K562 (cell line): ENCODE data around the gene SMIM29. TPM values are rescaled to one million over a fixed set of nuclear protein-coding genes. Genes with fewer than 3 reads are reported as not detected.

ENCODE experiments used
- ATAC-seq: fragments of 200-7000 bp; cut with Tn5 transposase; 3 replicates; pipeline ENCODE4 v1.9.1; 2020; ENCODE audit warnings: moderate library complexity
- BruUV-seq: library from RNA; stranded (reverse); fragments of 400-500 nt; replicated peaks from 2 replicates; lab custom pipeline; 2021; lab: Mats Ljungman, UMichigan
- CTCF ChIA-PET: fragments of 300-600 bp; formaldehyde crosslinking; extraction: SDS; loops from one replicate; lab custom pipeline; 2021; ENCODE audit warnings: low intra/inter-chr PET ratio; lab: Yijun Ruan, JAX
- POLR2A ChIA-PET: fragments of 300-600, 350-650 bp; sonication (Branson Sonifier 250); formaldehyde crosslinking; extraction: SDS; loops from one replicate; lab custom pipeline; 2021; ENCODE audit warnings: antibody characterized with exemption, inconsistent platforms; lab: Yijun Ruan, JAX
- DNase-seq, 4 experiments: peaks; one replicate each; pipeline versions ENCODE4 v3.0.0 to v3.0.0-alpha.2; 2011 to 2018; ENCODE audit warnings: low spot score in 3 of 4, mixed read lengths in 3 of 4; ENCODE audit errors: extremely low read depth in 1 of 4
- FAIRE-seq: peaks from 2 replicates; lab custom pipeline; 2011; peaks lifted over from hg19 to GRCh38; lab: Jason Lieb, UNC
- H2AFZ ChIP-seq: 2 replicates; pipeline ENCODE4 v1.6.0; 2011; ENCODE audit warnings: low read depth, low read length, control low read depth, inconsistent platforms
- H3K27ac ChIP-seq: fragments of 200-600 bp; 3 replicates; pipeline ENCODE4 v1.8.0; 2011; ENCODE audit warnings: low read depth, mild to moderate bottlenecking, control low read depth, inconsistent platforms, low read length, moderate library complexity, mixed read lengths; ENCODE audit errors: extremely low read depth
- H3K27me3 ChIP-seq, 2 experiments: fragments of 300-600 bp in 1 of 2; 2 replicates in 1 of 2; 3 replicates in 1 of 2; pipeline versions ENCODE4 v1.6.0 to v1.8.0; 2011; ENCODE audit warnings: inconsistent platforms in 2 of 2, low read length in 2 of 2, mild to moderate bottlenecking in 1 of 2, mixed read lengths in 1 of 2, moderate library complexity in 1 of 2; ENCODE audit not compliant: control insufficient read depth in 2 of 2, insufficient read depth in 2 of 2
- H3K36me3 ChIP-seq: fragments of 300-600 bp; 3 replicates; pipeline ENCODE4 v1.8.0; 2011; ENCODE audit warnings: mild to moderate bottlenecking, low read length, inconsistent platforms; ENCODE audit not compliant: control insufficient read depth, insufficient read depth
- H3K4me1 ChIP-seq, 2 experiments: fragments of 200-600 bp in 1 of 2; replicated peaks in 1 of 2; 2 replicates in 1 of 2; 3 replicates in 1 of 2; pipeline versions ENCODE4 v1.5.1 to v1.8.0; 2011; ENCODE audit warnings: inconsistent platforms in 2 of 2, low read length in 2 of 2, mild to moderate bottlenecking in 1 of 2, mixed read lengths in 1 of 2, moderate library complexity in 1 of 2; ENCODE audit not compliant: control insufficient read depth in 2 of 2, insufficient read depth in 2 of 2
- H3K4me2 ChIP-seq: 2 replicates; pipeline ENCODE4 v1.6.1; 2011; ENCODE audit warnings: low read length, control low read depth, inconsistent platforms, mixed read lengths; ENCODE audit not compliant: insufficient read depth
- H3K4me3 ChIP-seq: fragments of 200-600 bp; sonication (generic), shearing (Covaris generic); 2 replicates; pipeline ENCODE4 v1.5.1; 2016; ENCODE audit warnings: control low read depth, inconsistent platforms
- H3K79me2 ChIP-seq: fragments of 200-600 bp; 3 replicates; pipeline ENCODE4 v1.8.0; 2011; ENCODE audit warnings: low read length, inconsistent platforms; ENCODE audit not compliant: control insufficient read depth, insufficient read depth
- H3K9ac ChIP-seq, 2 experiments: 2 replicates each; pipeline versions ENCODE4 v1.6.0 to v1.6.1; 2011; ENCODE audit warnings: low read depth in 2 of 2, low read length in 2 of 2, control low read depth in 1 of 2, inconsistent platforms in 1 of 2, mild to moderate bottlenecking in 1 of 2, mixed read lengths in 1 of 2; ENCODE audit not compliant: insufficient read depth in 1 of 2
- H3K9me1 ChIP-seq: one replicate; pipeline ENCODE4 v1.6.0; 2011; ENCODE audit warnings: inconsistent platforms, mild to moderate bottlenecking, low read length, moderate library complexity; ENCODE audit not compliant: control insufficient read depth, insufficient read depth
- H3K9me3 ChIP-seq: replicated peaks from 2 replicates; pipeline ENCODE4 v1.5.1; 2011; ENCODE audit warnings: low read depth, low read length, inconsistent platforms; ENCODE audit not compliant: control insufficient read depth, insufficient read depth
- H4K20me1 ChIP-seq: replicated peaks from 2 replicates; pipeline ENCODE4 v1.6.1; 2011; ENCODE audit warnings: low read length, inconsistent platforms, mixed read lengths; ENCODE audit not compliant: control insufficient read depth, insufficient read depth
- CBFA2T3 ChIP-seq: fragments of 450-650 bp; IDR thresholded peaks from 2 replicates; pipeline ENCODE4 v1.6.1; 2017
- JUNB ChIP-seq: fragments of 450-650 bp; formaldehyde crosslinking; conservative IDR thresholded peaks from 2 replicates; pipeline ENCODE4 v1.4.0; 2020; ENCODE audit warnings: mild to moderate bottlenecking
- MAFK ChIP-seq: IDR thresholded peaks from 2 replicates; pipeline ENCODE4 v1.6.1; 2011; ENCODE audit warnings: low read length, improper control_type of control experiment
- MAZ ChIP-seq, 2 experiments: fragments of 450-650 bp in 1 of 2; sonication (generic) in 1 of 2; formaldehyde crosslinking; IDR thresholded peaks in 1 of 2; conservative IDR thresholded peaks in 1 of 2; 2 replicates each; pipeline versions ENCODE4 v1.4.0 to v1.5.0; 2020; ENCODE audit warnings: mild to moderate bottlenecking in 1 of 2, missing genetic modification reagents in 1 of 2
- NCOR1 ChIP-seq: fragments of 450-650 bp; IDR thresholded peaks from 2 replicates; pipeline ENCODE4 v1.6.1; 2016; ENCODE audit warnings: mild to moderate bottlenecking, moderate library complexity
- PTRF ChIP-seq: fragments of 450-650 bp; IDR thresholded peaks from 2 replicates; pipeline ENCODE4 v1.6.1; 2016; ENCODE audit warnings: mild to moderate bottlenecking, missing genetic modification characterization, missing compliant biosample characterization
- XRCC5 ChIP-seq: fragments of 200-400 bp; formaldehyde crosslinking; IDR thresholded peaks from 2 replicates; pipeline ENCODE4 v1.6.1; 2017; ENCODE audit warnings: low read depth, mild to moderate bottlenecking, low read length
- ZNF318 ChIP-seq, 2 experiments: fragments of 450-650 bp; IDR thresholded peaks; 2 replicates each; pipeline ENCODE4 v1.6.1; 2016; ENCODE audit warnings: mild to moderate bottlenecking in 2 of 2, borderline replicate concordance in 1 of 2, low read depth in 1 of 2, moderate library complexity in 1 of 2
- WGBS: fragments of 100-300 bp; shearing (Covaris generic); methylation state at CpG from one replicate; pipeline ENCODE4 v1.1.6; 2016; ENCODE audit warnings: low coverage, mixed read lengths; ENCODE audit not compliant: insufficient coverage; ENCODE audit errors: missing lambda C conversion rate; 5-methylcytosine and 5-hydroxymethylcytosine counted together
- in situ Hi-C: fragments of 300-500 bp; cut with MboI; formaldehyde crosslinking; loops from 4 replicates; pipeline ENCODE4 v1.15.0; 2018; ENCODE audit warnings: inconsistent platforms, mixed read lengths
- intact Hi-C: fragments of 100-400 bp; cut with micrococcal nuclease; formaldehyde crosslinking; loops from 2 replicates; pipeline ENCODE4 v1.14.2; 2022
- polyA plus RNA-seq, 8 experiments: library from polyadenylated mRNA; depleted of rRNA in 4 of 8; stranded (reverse) in 5 of 8; unstranded in 3 of 8; fragments of >200 nt; fragmentation: Nextera tagmentation in 2 of 8; fragmentation: Illumina TruSeq in 1 of 8; extraction: Ambion mirVana in 2 of 8; extraction: Trizol in 1 of 8; gene quantifications; 2 replicates each; pipeline versions ENCODE4 v1.2.1 to v1.2.3, GENCODE V29; 2011 to 2014; ENCODE audit warnings: inconsistent platforms in 1 of 8, missing spikeins in 1 of 8
- total RNA-seq, 7 experiments: library from RNA; depleted of rRNA in 6 of 7; stranded (reverse); fragments of >200 nt in 6 of 7; fragmentation: Illumina TruSeq in 2 of 7; extraction: Trizol in 2 of 7; gene quantifications; 2 replicates each; pipeline versions ENCODE4 v1.2.1 to v1.2.3, GENCODE V29; 2011 to 2021; ENCODE audit warnings: low replicate concordance in 1 of 7
- TF ChIP-seq, protein P1 (sequence below): fragments of 450-650 bp; IDR thresholded peaks from 2 replicates; pipeline ENCODE4 v1.7.0; 2016; ENCODE audit warnings: borderline replicate concordance

The SMIM29 gene
- total and polyA plus RNA-seq, 9 of the 15 experiments (the other 6 are each of a cell fraction or from before 2014, with no cell fraction given), result 6.5 to 36.7 (median 20.9) TPM

DNA sequence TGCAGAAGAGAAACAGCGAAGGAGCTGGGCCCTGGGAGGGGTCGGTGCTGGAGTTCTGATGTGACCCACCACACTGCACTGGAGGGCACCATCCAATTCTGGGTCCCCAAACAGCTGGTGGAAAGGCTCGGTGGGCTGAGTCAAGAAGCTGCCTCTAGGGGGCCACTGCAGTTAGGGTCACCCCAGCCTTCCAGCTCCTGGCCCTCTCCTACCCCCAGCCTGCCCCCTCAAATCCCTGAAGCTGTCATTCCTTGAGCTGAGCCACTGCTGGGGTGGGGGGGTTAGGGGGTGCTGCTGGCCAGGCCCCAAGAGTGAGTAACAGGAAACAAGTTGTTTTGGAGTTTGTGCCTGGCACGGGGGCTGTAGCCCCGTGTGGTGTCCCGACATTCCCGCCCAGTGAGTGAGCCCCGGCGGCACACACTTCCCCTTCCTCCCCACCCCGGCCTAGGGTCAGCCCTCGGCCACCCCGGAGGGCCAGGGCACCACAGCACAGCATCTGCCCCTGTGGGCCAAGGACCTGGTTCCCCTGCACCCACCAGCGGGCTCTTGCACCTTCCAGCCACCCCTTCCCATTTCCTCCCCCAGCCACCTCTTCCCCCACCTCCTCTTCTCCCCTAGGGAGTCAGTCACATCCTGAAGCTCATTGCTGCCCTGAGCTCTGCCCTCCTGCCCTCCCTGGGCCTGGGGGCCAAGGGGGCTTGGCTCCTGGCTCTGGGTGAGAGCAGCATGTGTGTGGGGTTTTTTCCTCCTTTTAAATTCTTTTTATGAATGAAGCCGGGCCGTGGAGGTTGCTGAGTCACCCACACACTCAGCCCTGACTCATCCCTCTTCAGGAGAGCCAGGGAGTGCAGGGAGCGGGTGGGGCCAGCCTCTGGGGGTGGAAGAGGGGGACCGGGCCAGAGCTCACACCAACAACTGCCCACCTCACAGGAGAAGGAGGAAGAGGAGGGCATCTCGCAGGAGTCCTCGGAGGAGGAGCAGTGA is 4.6 kb downstream of the SMIM29 start:
- ATAC-seq, result peak; percentile 70
- peak; percentile 84 to 94 (median 88) for DNase-seq
- H3K9me3 ChIP-seq, result no peaks in the 10 kb centered on the region
- peaks cover 57% of the 10 kb centered on the region for H4K20me1 ChIP-seq
- BruUV-seq, result no TSS peak
- in situ Hi-C loops, result no loop called here
- POLR2A ChIA-PET, result interaction anchor here (0.5 to 1.9 kb wide), 9 partner anchors 15 to 1359 kb away, joined by 3 to 10 read pairs (median 7); no protein-coding TSS in a partner anchor
- H3K4me3 ChIP-seq, result no peak overlapping the region
- peaks cover 78% of the 10 kb centered on the region for H3K36me3 ChIP-seq
- peak; percentile 90 for FAIRE-seq
- intact Hi-C loops, result loop anchor here (5.0 kb wide), 1 partner anchor 187 kb away; no protein-coding TSS in a partner anchor
- peak overlapping the region; percentile 20 for H3K4me2 ChIP-seq
- peaks cover 73 to 82% of the 10 kb centered on the region in 2 experiments for H3K4me1 ChIP-seq
- H3K79me2 ChIP-seq, result peaks cover 68% of the 10 kb centered on the region
- peaks cover 5% of the 10 kb centered on the region for H3K9me1 ChIP-seq
- no peak overlapping the region for H2AFZ ChIP-seq
- peak overlapping the region; percentile 49 to 90; a peak in 3 of 4 replicates for H3K9ac ChIP-seq
- no peaks in the 10 kb centered on the region; a peak in 1 of 5 replicates for H3K27me3 ChIP-seq
- WGBS, result 11% methylated on average over 16 of the region's 19 CpGs
- CTCF ChIA-PET, result interaction anchor here (0.8 kb wide), 1 partner anchor 54 kb away, joined by 4 read pairs; no protein-coding TSS in a partner anchor
- H3K27ac ChIP-seq, result peak overlapping the region; percentile 76
- TF ChIP-seq PTRF (tag), result no peak
- peak; percentile 18; the same call in 1 of the 2 replicates for TF ChIP-seq NCOR1
- peak; percentile 43; the same call in 1 of the 2 replicates for TF ChIP-seq XRCC5
- TF ChIP-seq MAFK, result peak; percentile 92
- no peak for TF ChIP-seq ZNF318 (IDR thresholded peaks at IDR 0.05; ENCODE audit: borderline replicate concordance in 1 of 2, low read depth in 1 of 2)
- peak; percentile 51 to 55; a peak in 2 of 4 replicates for TF ChIP-seq MAZ (CRISPR knock-in tag; conservative IDR thresholded peaks at IDR 0.05 in 1 of 2, IDR thresholded peaks at IDR 0.05 in 1 of 2)
- 0 out of 2 replicates have a peak, but pooled peaks have one; percentile 23 for TF ChIP-seq CBFA2T3
- TF ChIP-seq, protein P1, sequence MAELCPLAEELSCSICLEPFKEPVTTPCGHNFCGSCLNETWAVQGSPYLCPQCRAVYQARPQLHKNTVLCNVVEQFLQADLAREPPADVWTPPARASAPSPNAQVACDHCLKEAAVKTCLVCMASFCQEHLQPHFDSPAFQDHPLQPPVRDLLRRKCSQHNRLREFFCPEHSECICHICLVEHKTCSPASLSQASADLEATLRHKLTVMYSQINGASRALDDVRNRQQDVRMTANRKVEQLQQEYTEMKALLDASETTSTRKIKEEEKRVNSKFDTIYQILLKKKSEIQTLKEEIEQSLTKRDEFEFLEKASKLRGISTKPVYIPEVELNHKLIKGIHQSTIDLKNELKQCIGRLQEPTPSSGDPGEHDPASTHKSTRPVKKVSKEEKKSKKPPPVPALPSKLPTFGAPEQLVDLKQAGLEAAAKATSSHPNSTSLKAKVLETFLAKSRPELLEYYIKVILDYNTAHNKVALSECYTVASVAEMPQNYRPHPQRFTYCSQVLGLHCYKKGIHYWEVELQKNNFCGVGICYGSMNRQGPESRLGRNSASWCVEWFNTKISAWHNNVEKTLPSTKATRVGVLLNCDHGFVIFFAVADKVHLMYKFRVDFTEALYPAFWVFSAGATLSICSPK, result no peak
- peak; percentile 81 for TF ChIP-seq JUNB (CRISPR knock-in tag)
